Lower leg skin (tissue), 3 donors: ENCODE results near the gene PCDHGA11.

Experiments used
- POLR2A ChIP-seq, 2 donors: fragments of 450-650 bp; IDR thresholded peaks; one replicate each; pipeline ENCODE4 v1.6.1; 2016 to 2017; ENCODE audit warnings: antibody characterized with exemption in 2 of 2, mild to moderate bottlenecking in 1 of 2, moderate library complexity in 1 of 2
- TF ChIP-seq, protein P1 (sequence below), 3 donors: fragments of 450-650 bp; IDR thresholded peaks; one replicate each; pipeline ENCODE4 v1.5.1; 2016; ENCODE audit warnings: antibody characterized with exemption in 3 of 3, mild to moderate bottlenecking in 3 of 3, moderate library complexity in 2 of 3

- TF ChIP-seq, protein P1, sequence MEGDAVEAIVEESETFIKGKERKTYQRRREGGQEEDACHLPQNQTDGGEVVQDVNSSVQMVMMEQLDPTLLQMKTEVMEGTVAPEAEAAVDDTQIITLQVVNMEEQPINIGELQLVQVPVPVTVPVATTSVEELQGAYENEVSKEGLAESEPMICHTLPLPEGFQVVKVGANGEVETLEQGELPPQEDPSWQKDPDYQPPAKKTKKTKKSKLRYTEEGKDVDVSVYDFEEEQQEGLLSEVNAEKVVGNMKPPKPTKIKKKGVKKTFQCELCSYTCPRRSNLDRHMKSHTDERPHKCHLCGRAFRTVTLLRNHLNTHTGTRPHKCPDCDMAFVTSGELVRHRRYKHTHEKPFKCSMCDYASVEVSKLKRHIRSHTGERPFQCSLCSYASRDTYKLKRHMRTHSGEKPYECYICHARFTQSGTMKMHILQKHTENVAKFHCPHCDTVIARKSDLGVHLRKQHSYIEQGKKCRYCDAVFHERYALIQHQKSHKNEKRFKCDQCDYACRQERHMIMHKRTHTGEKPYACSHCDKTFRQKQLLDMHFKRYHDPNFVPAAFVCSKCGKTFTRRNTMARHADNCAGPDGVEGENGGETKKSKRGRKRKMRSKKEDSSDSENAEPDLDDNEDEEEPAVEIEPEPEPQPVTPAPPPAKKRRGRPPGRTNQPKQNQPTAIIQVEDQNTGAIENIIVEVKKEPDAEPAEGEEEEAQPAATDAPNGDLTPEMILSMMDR (IDR thresholded peaks at IDR 0.05), result no peak
- TF ChIP-seq POLR2A (IDR thresholded peaks at IDR 0.05), result no peak
These were observed at the start of gene PCDHGA11 for GRCh38 chr5:141420855-141421488.
